ACHN (cell line): ENCODE measurements around the gene MALSU1.

Source experiments
- DNase-seq: peaks from one replicate; pipeline ENCODE4 v3.0.0-alpha.2; 2015
- in situ Hi-C: cut with HindIII; loops from 2 replicates; pipeline ENCODE4 v1.10.0; 2017; ENCODE audit warnings: low sequenced_read_pairs, low pct_ligation_motif_present, low pct_unique_long_range_greater_than_20kb

The MALSU1 gene

GRCh38 chr7:23298885-23299769 lies at the start of gene MALSU1:
TSS of gene MALSU1 (plus strand) at chr7:23299339. CDS start at chr7:23299353, 14 bp downstream.
- in situ Hi-C loops, result no loop called here
- DNase-seq, result peak; percentile 99

GRCh38 chr7:23249486-23249885 lies 49.7 kb upstream of the MALSU1 start:
- in situ Hi-C loops, result no loop called here
- DNase-seq, result no peak

GRCh38 chr7:23254051-23254681 lies 45.0 kb upstream of the MALSU1 start:
- DNase-seq, result no peak
- in situ Hi-C loops, result loop anchor here (25.0 kb wide), 1 partner anchor 458 kb away; the partner anchor contains the start of gene STK31

- in situ Hi-C loops, result loop anchor here (25.0 kb wide), 1 partner anchor 456 kb away; the partner anchor contains the start of gene STK31
- no peak for DNase-seq
These were observed 42.4 kb upstream of the MALSU1 start for GRCh38 chr7:23256731-23257130.

- in situ Hi-C loops, result loop anchor here (25.0 kb wide), 1 partner anchor 452 kb away; the partner anchor contains the start of gene STK31
- DNase-seq, result no peak
These were observed 38.8 kb upstream of the MALSU1 start for GRCh38 chr7:23260371-23260770.

GRCh38 chr7:23261843-23262452 lies 37.2 kb upstream of the MALSU1 start:
- DNase-seq, result peak; percentile 81
- in situ Hi-C loops, result loop anchor here (25.0 kb wide), 1 partner anchor 450 kb away; the partner anchor contains the start of gene STK31

- DNase-seq, result no peak
- in situ Hi-C loops, result loop anchor here (25.0 kb wide), 1 partner anchor 447 kb away; the partner anchor contains the start of gene STK31
These were observed 34.2 kb upstream of the MALSU1 start for GRCh38 chr7:23264916-23265458.

GRCh38 chr7:23266918-23267317 lies 32.2 kb upstream of the MALSU1 start:
- in situ Hi-C loops, result loop anchor here (25.0 kb wide), 1 partner anchor 445 kb away; the partner anchor contains the start of gene STK31
- no peak for DNase-seq

GRCh38 chr7:23267357-23267756 lies 31.8 kb upstream of the MALSU1 start:
- DNase-seq, result no peak
- in situ Hi-C loops, result loop anchor here (25.0 kb wide), 1 partner anchor 445 kb away; the partner anchor contains the start of gene STK31

GRCh38 chr7:23268167-23268566 lies 31.0 kb upstream of the MALSU1 start:
- in situ Hi-C loops, result loop anchor here (25.0 kb wide), 1 partner anchor 444 kb away; the partner anchor contains the start of gene STK31

GRCh38 chr7:23268746-23269145 lies 30.4 kb upstream of the MALSU1 start:
- no peak for DNase-seq
- in situ Hi-C loops, result loop anchor here (25.0 kb wide), 1 partner anchor 444 kb away; the partner anchor contains the start of gene STK31

More at GRCh38 chr7:23268167-23268566, 31.0 kb upstream of the MALSU1 start:
- DNase-seq, result no peak

GRCh38 chr7:23272275-23272674 lies 26.9 kb upstream of the MALSU1 start:
- no peak for DNase-seq
- in situ Hi-C loops, result loop anchor here (25.0 kb wide), 1 partner anchor 440 kb away; the partner anchor contains the start of gene STK31

GRCh38 chr7:23273141-23273599 lies 26.0 kb upstream of the MALSU1 start:
- peak; percentile 96 for DNase-seq
- in situ Hi-C loops, result loop anchor here (25.0 kb wide), 1 partner anchor 439 kb away; the partner anchor contains the start of gene STK31

- in situ Hi-C loops, result no loop called here
- DNase-seq, result no peak
These were observed 23.2 kb upstream of the MALSU1 start for GRCh38 chr7:23275912-23276311.

GRCh38 chr7:23276376-23276775 lies 22.8 kb upstream of the MALSU1 start:
- no peak for DNase-seq
- in situ Hi-C loops, result no loop called here

- in situ Hi-C loops, result no loop called here
- no peak for DNase-seq
These were observed 22.2 kb upstream of the MALSU1 start for GRCh38 chr7:23276947-23277346.

GRCh38 chr7:23277359-23277989 lies 21.7 kb upstream of the MALSU1 start:
- in situ Hi-C loops, result no loop called here
- DNase-seq, result peak; percentile 84
